Adrenal gland (tissue), 12 donors: ENCODE results near the gene NEK5. TPM values are rescaled to one million over a fixed set of nuclear protein-coding genes. Genes with fewer than 3 reads are reported as not detected.

ENCODE experiments used
- DNase-seq, 7 donors: peaks; one replicate each; pipeline ENCODE4 v3.0.0-alpha.2; 2019 to 2020
- H3K27ac ChIP-seq, 5 donors: fragments of 200-600 bp; sonication (generic) in 4 of 5; 1 replicate in 3 of 5; 2 replicates in 2 of 5; pipeline versions ENCODE4 v1.5.1 to v1.8.0; 2016 to 2020; ENCODE audit warnings: mild to moderate bottlenecking in 1 of 5
- H3K27me3 ChIP-seq: fragments of 200-600 bp; 2 replicates; pipeline ENCODE4 v1.8.0; 2021
- H3K36me3 ChIP-seq, 2 donors: fragments of 200-600 bp; replicated peaks in 1 of 2; 1 replicate in 1 of 2; 2 replicates in 1 of 2; pipeline versions ENCODE4 v1.5.1 to v1.8.0; 2018 to 2022
- H3K4me1 ChIP-seq, 2 donors: fragments of 200-600 bp; replicated peaks in 1 of 2; 1 replicate in 1 of 2; 2 replicates in 1 of 2; pipeline versions ENCODE4 v1.5.1 to v1.8.0; 2018 to 2021
- H3K4me3 ChIP-seq, 4 donors: fragments of 200-600 bp; sonication (generic) in 3 of 4; one replicate each; pipeline ENCODE4 v1.5.1; 2016 to 2018
- H3K9me3 ChIP-seq, 3 donors: fragments of 200-600 bp; sonication (generic) in 1 of 3; replicated peaks in 1 of 3; 1 replicate in 2 of 3; 2 replicates in 1 of 3; pipeline versions ENCODE4 v1.5.1 to v1.8.0; 2016 to 2021
- CTCF ChIP-seq, 6 experiments: fragments of 450-650 bp in 4 of 6; fragments of 200-600 bp in 2 of 6; sonication (generic) in 1 of 6; IDR thresholded peaks; 1 replicate in 5 of 6; 2 replicates in 1 of 6; pipeline versions ENCODE4 v1.5.1 to v1.8.0; 2016 to 2021; ENCODE audit warnings: antibody characterized with exemption in 6 of 6, mild to moderate bottlenecking in 2 of 6, moderate library complexity in 1 of 6
- POLR2A ChIP-seq, 2 donors: fragments of 450-650 bp; IDR thresholded peaks; one replicate each; pipeline ENCODE4 v1.6.1; 2017; ENCODE audit warnings: antibody characterized with exemption in 2 of 2, mild to moderate bottlenecking in 2 of 2, moderate library complexity in 1 of 2
- WGBS, 4 donors: extraction: QIAGEN DNeasy Blood & Tissue Kit in 2 of 4; methylation state at CpG; one replicate each; pipeline versions ENCODE4 v1.1.5 to v1.1.7; 2013 to 2017; 5-methylcytosine and 5-hydroxymethylcytosine counted together
- intact Hi-C, 2 donors: fragments of 100-400 bp; cut with DNase I; formaldehyde crosslinking; loops; one replicate each; pipeline versions ENCODE4 v1.14.1 to v1.15.0; 2022 to 2023
- polyA plus RNA-seq, 3 donors: library from polyadenylated mRNA; stranded (reverse); fragments of 200-250 nt in 2 of 3; fragments of 350-450 nt in 1 of 3; fragmentation: Illumina TruSeq in 1 of 3; extraction: RNeasy Lipid Tissue Mini Kit (QIAGEN cat#74804) in 1 of 3; gene quantifications; one replicate each; pipeline ENCODE4 v1.2.3, GENCODE V29; 2013 to 2014
- total RNA-seq, 9 donors: library from RNA; depleted of rRNA in 4 of 9; stranded (reverse); fragments of >200 nt in 4 of 9; fragments of 120-200 nt in 1 of 9; fragmentation: NEBNext Ultra II Directional in 1 of 9; extraction: Animal tissue kit (Norgen Biotek cat#: 25700) in 1 of 9; gene quantifications; one replicate each; pipeline versions ENCODE4 v1.1.0 to v1.2.4, GENCODE V29; 2013 to 2023
- donor health status: healthy with polysubstance abuse.
- donor health status: Bipolar disorder and iron deficiency.
- donor health status: DM: yes; HTN: yes; CAD: no.
- donor health status: DM: no; HTN: no; CAD: no.
- donor health status: DM: no; HTN: no; CAD: no.
- donor health status: DM: yes; HTN: yes; CAD: no.

The NEK5 gene
- total and polyA plus RNA-seq, 12 donors: under 0.01 to 0.17 (median 0.11) TPM; not detected in 5

DNA sequence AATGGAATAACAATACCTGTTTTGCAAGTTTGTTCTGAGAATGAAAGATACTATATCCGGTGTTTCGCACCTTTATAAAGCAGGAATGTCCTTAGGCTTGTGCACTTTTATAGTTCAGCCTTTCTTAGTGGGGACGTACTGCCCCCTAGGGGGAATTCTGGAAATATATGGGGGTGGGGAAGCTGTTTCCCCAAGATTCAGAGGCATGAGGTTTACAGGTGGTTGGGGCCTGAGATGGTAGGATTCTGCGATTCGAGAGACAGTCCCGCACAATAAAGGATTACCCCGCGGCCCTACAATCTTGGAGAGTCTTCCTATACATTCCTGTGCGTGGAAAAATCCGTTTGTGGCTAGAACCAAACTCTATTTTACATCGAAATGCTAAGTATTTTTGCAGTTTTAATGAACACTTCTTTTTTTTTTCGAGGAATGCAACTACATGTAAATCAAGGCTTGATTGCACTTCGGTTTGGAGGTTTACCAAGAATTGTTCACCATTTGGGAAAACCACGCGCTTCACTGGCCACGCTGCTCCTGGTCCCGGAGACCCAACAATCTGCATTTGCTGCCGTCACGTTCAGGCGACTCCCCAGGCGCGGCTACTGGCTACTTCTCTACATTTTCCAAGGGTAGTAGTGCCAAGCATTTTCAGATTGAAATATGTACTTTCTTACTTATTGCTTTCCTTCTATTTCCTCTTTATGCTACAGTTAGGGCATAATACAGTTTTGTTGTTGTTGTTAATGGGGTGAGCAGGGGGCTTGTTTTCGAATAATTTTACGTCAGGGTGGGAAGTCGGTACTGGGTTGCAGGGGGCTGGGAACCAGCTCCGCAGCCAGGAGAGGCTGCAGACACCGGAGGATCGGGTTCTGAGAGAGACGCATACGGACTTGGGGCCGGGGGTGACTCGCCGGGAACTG, 830 bp downstream of the NEK5 start:
- no peak overlapping the region for H3K27ac ChIP-seq
- H3K4me3 ChIP-seq: peak overlapping the region; percentile 19 to 91 (median 44)
- intact Hi-C loops: loop anchor here (5.0 to 10.0 kb wide), 3 partner anchors 123 to 231 kb away; no protein-coding TSS in a partner anchor

GRCh38 chr13:52127378-52127777, 1.5 kb downstream of the NEK5 start:
- Histone ChIP-seq H3K27ac (no peak overlapping the region), H3K9me3 (no peaks in the 10 kb centered on the region), H3K4me3 (no peak overlapping the region), H3K27me3 (no peaks in the 10 kb centered on the region), H3K36me3 (no peaks in the 10 kb centered on the region), H3K4me1 (peaks cover 0 to 18% of the 10 kb centered on the region in 2 donors)
- 36 to 39% (median 38%) methylated on average over 6 of the region's 6 CpGs for WGBS, 4 donors
- intact Hi-C loops: loop anchor here (5.0 to 10.0 kb wide), 3 partner anchors 123 to 230 kb away; no protein-coding TSS in a partner anchor
- no peak for TF ChIP-seq POLR2A (IDR thresholded peaks at IDR 0.05)
- no peak for TF ChIP-seq CTCF (IDR thresholded peaks at IDR 0.05)
- peak in 1 of 7 donors; percentile 8 for DNase-seq

More for the DNA sequence above, 830 bp downstream of the NEK5 start:
- 1% methylated on average over 30 to 33 of the region's 33 CpGs for WGBS, 4 donors
- peaks cover 0 to 18% of the 10 kb centered on the region in 2 donors for H3K4me1 ChIP-seq
- DNase-seq: peak; percentile 35 to 76 (median 55)
- no peaks in the 10 kb centered on the region for H3K9me3 ChIP-seq
- TF ChIP-seq POLR2A (IDR thresholded peaks at IDR 0.05): no peak
- TF ChIP-seq CTCF (IDR thresholded peaks at IDR 0.05): peak; percentile 70 to 83 (median 76)
- no peaks in the 10 kb centered on the region for H3K27me3 ChIP-seq
- peaks cover 0 to 5% of the 10 kb centered on the region in 2 donors for H3K36me3 ChIP-seq

GRCh38 chr13:52125547-52125946, 3.3 kb downstream of the NEK5 start:
- TF ChIP-seq POLR2A (IDR thresholded peaks at IDR 0.05) (no peak), CTCF (IDR thresholded peaks at IDR 0.05) (no peak)
- no peaks in the 10 kb centered on the region for H3K9me3 ChIP-seq
- no peaks in the 10 kb centered on the region for H3K27me3 ChIP-seq
- intact Hi-C loops: loop anchor here (5.0 to 10.0 kb wide), 3 partner anchors 121 to 228 kb away; no protein-coding TSS in a partner anchor
- H3K4me3 ChIP-seq: no peak overlapping the region
- H3K36me3 ChIP-seq: no peaks in the 10 kb centered on the region
- no peak overlapping the region for H3K27ac ChIP-seq
- peaks cover 0 to 18% of the 10 kb centered on the region in 2 donors for H3K4me1 ChIP-seq
- DNase-seq: no peak
- WGBS, 4 donors: 85 to 91% (median 87%) methylated on average over 3 of the region's 3 CpGs

- DNase-seq: no peak
- Histone ChIP-seq H3K36me3 (no peaks in the 10 kb centered on the region), H3K4me3 (no peak overlapping the region), H3K27ac (no peak overlapping the region), H3K4me1 (no peaks in the 10 kb centered on the region), H3K9me3 (no peaks in the 10 kb centered on the region), H3K27me3 (no peaks in the 10 kb centered on the region)
- 56 to 67% (median 61%) methylated on average over 2 to 3 of the region's 3 CpGs for WGBS, 4 donors
- no peak for TF ChIP-seq CTCF (IDR thresholded peaks at IDR 0.05)
- intact Hi-C loops: no loop called here
These were observed 10.3 kb downstream of the NEK5 start for GRCh38 chr13:52118595-52118994.
